ES-I3 (cell line): ENCODE results near the gene UNC13C.

Source experiments
- H3K36me3 ChIP-seq: 2 replicates; pipeline ENCODE4 v1.6.1; 2013; ENCODE audit warnings: mild to moderate bottlenecking, low read length, control low read depth, moderate library complexity; ENCODE audit not compliant: insufficient read depth
- H3K4me1 ChIP-seq: 2 replicates; pipeline ENCODE4 v1.6.1; 2013; ENCODE audit warnings: mild to moderate bottlenecking, control low read depth, low read length; ENCODE audit not compliant: insufficient read depth
- H3K9ac ChIP-seq: 2 replicates; pipeline ENCODE4 v1.6.1; 2013; ENCODE audit warnings: low read depth, mild to moderate bottlenecking, low read length, moderate library complexity
- H3K9me3 ChIP-seq: 2 replicates; pipeline ENCODE4 v1.6.1; 2013; ENCODE audit warnings: mild to moderate bottlenecking, low read length, moderate library complexity; ENCODE audit not compliant: control insufficient read depth, insufficient read depth

The UNC13C gene

GRCh38 chr15:54250326-54250725 lies 272.1 kb downstream of the UNC13C start:
- H3K9me3 ChIP-seq, result no peaks in the 10 kb centered on the region
- H3K4me1 ChIP-seq, result no peaks in the 10 kb centered on the region
- no peak overlapping the region for H3K9ac ChIP-seq
- H3K36me3 ChIP-seq, result no peaks in the 10 kb centered on the region

- Histone ChIP-seq H3K9ac (no peak overlapping the region), H3K36me3 (no peaks in the 10 kb centered on the region), H3K9me3 (no peaks in the 10 kb centered on the region), H3K4me1 (no peaks in the 10 kb centered on the region)
These were observed 277.9 kb downstream of the UNC13C start for GRCh38 chr15:54256190-54256589.

GRCh38 chr15:54273928-54274327 lies 295.7 kb downstream of the UNC13C start:
- Histone ChIP-seq H3K9ac (no peak overlapping the region), H3K4me1 (no peaks in the 10 kb centered on the region), H3K36me3 (no peaks in the 10 kb centered on the region), H3K9me3 (no peaks in the 10 kb centered on the region)

- no peak overlapping the region for H3K9ac ChIP-seq
- H3K9me3 ChIP-seq, result no peaks in the 10 kb centered on the region
- no peaks in the 10 kb centered on the region for H3K4me1 ChIP-seq
- H3K36me3 ChIP-seq, result no peaks in the 10 kb centered on the region
These were observed 299.6 kb downstream of the UNC13C start for GRCh38 chr15:54277834-54278233.

DNA sequence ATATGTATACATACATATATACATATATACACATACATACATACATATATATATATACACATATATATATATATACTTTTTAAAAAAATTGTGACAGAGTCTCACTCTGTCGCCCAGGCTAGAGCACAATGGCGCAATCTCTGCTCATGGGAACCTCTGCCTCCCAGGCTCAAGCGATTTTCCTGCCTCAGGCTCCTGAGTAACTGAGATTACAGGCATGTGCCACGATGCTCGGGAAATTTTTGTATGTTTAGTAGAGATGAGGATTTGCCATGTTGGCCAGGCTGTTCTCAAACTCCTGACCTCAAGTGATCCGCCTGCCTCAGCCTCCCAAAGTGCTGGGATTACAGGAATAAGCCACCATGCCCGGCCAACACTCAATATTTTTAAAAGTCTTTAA lies 302.5 kb downstream of the UNC13C start:
- Histone ChIP-seq H3K9ac (no peak overlapping the region), H3K36me3 (no peaks in the 10 kb centered on the region), H3K9me3 (no peaks in the 10 kb centered on the region), H3K4me1 (no peaks in the 10 kb centered on the region)

GRCh38 chr15:54282228-54282836 lies 304.1 kb downstream of the UNC13C start:
- Histone ChIP-seq H3K9ac (no peak overlapping the region), H3K36me3 (no peaks in the 10 kb centered on the region), H3K4me1 (no peaks in the 10 kb centered on the region), H3K9me3 (no peaks in the 10 kb centered on the region)

GRCh38 chr15:54288049-54288448 lies 309.8 kb downstream of the UNC13C start:
- Histone ChIP-seq H3K4me1 (no peaks in the 10 kb centered on the region), H3K9ac (no peak overlapping the region), H3K36me3 (no peaks in the 10 kb centered on the region), H3K9me3 (no peaks in the 10 kb centered on the region)

DNA sequence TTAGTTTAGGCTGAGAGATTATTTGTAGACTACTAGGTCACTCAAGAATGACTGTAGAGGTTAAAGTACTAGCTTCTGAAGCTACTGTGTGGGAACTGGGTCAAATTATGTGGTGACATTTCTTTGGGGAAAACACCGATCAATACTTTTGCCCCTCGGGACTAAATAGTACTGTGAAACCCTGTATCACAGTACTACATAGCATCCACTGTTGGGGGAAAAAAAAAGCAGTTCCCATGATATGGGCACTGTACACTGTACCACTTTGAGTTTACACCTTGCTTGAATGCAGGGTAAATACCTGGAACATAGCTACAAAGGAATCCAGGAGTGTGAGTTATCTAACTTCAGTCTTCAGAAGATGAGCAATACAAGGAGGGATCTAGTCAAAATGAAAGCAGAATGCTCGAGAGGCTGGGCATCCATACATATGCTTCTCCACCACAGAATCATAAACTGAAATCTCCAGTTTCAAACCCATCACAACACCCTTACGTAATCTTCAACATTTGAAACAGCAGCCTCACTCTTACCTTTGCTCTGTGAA lies 311.4 kb downstream of the UNC13C start:
- H3K4me1 ChIP-seq, result no peaks in the 10 kb centered on the region
- H3K9me3 ChIP-seq, result no peaks in the 10 kb centered on the region
- no peak overlapping the region for H3K9ac ChIP-seq
- no peaks in the 10 kb centered on the region for H3K36me3 ChIP-seq

DNA sequence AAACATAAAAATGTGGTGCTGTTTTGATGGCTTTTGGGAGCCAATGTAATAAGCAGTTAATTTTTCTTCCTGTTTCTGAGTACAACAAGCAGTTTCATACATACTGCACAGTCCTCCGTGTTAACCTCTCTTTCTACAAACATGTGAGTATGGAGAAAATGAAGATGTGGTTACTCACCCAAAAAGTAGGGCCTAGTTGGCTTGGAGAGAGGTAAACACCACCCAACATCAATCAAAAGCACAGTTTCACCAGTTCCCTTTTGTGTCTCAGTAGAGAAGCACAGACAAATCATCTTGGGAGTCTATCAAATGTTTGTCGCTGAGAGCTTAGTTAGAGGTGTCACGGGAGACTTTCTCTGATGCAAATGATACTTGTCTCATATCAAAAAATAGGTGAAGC lies 320.2 kb downstream of the UNC13C start:
- no peaks in the 10 kb centered on the region for H3K4me1 ChIP-seq
- no peaks in the 10 kb centered on the region for H3K36me3 ChIP-seq
- no peak overlapping the region for H3K9ac ChIP-seq
- no peaks in the 10 kb centered on the region for H3K9me3 ChIP-seq

DNA sequence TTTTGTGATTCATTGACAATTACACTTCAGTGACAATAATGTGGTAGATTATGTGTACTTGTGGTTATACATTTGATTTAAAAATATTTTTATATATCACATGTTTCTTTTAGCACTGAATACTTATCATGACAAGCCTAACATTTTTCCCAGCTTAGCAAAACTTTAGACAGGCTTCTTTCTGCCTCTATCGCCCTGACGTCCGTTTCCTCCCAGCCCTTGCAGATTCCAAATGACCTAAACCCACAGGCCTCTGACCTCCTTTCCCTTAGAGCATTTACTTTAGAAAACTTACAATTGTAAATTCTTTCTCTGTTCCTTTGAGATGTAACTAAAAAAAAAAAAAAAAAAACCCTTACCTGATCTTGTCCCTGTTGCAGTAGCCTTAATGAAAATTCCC lies 326.1 kb downstream of the UNC13C start:
- H3K4me1 ChIP-seq, result peaks cover 2% of the 10 kb centered on the region; the same call in 1 of the 2 replicates
- no peak overlapping the region for H3K9ac ChIP-seq
- H3K9me3 ChIP-seq, result no peaks in the 10 kb centered on the region
- no peaks in the 10 kb centered on the region for H3K36me3 ChIP-seq

DNA sequence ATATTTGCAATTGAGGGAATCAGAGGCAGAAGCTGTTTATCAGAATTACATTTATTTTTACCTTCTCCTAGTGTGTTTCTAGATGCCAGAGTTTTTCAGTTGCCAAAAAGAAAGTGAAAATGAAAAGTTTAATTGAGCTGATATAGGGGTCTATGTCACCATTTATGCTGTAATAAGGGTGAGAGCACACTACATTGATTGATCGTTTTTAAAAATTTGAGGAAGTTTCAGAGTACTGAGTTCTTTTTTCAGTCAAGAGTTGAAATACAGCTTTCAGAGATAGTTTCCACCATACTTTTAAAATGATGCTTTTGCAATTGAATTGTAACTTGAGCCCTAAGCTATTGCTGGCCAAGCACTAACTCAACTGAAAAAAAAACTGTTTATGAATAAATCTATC lies 326.9 kb downstream of the UNC13C start:
- no peaks in the 10 kb centered on the region for H3K9me3 ChIP-seq

GRCh38 chr15:54307252-54307902 lies 329.1 kb downstream of the UNC13C start:
- Histone ChIP-seq H3K9me3 (no peaks in the 10 kb centered on the region), H3K4me1 (peaks cover 2% of the 10 kb centered on the region; the same call in 1 of the 2 replicates), H3K36me3 (no peaks in the 10 kb centered on the region), H3K9ac (no peak overlapping the region)

More for the DNA sequence above, 326.9 kb downstream of the UNC13C start:
- peaks cover 2% of the 10 kb centered on the region; the same call in 1 of the 2 replicates for H3K4me1 ChIP-seq
- H3K36me3 ChIP-seq, result no peaks in the 10 kb centered on the region
- no peak overlapping the region for H3K9ac ChIP-seq

DNA sequence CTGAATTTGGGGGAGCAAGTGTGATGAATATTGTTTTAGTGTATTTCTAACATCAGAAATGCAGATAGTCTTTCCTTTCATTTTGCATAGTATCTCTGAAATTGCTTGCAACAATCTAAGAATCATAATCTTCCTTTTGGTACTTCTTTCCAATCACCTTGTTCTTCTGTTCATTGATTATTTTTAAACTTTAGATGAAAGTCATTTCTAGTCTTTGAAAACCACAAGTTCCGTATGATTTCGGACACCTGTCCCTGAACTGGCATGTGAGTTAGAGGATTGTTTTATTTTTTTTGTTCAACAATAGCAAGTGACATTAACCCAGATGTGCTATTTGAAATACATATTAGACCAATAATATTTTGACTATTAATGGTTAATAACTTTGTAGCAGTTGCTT lies 329.7 kb downstream of the UNC13C start:
- H3K4me1 ChIP-seq, result peaks cover 2% of the 10 kb centered on the region; the same call in 1 of the 2 replicates

DNA sequence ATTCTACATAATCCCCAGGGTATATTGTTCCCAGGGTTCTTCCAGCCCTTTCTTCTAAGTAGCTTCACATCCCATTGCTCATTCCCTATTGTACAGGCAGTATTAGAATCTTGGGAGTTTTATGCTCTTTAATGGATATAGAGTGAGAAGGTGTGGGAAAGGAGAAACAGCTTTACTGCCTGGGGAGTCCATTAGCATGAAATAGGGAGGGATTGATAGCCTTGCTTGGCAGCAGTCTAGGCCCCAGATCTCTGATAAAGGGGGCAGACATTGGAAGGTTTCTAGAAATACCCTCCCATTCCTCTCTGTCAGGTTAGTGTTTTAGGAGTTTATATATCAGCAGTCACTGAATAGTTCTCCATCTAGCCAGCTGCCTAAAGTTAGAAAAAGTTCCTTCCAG lies 334.3 kb downstream of the UNC13C start:
- Histone ChIP-seq H3K9me3 (no peaks in the 10 kb centered on the region), H3K9ac (no peak overlapping the region), H3K36me3 (no peaks in the 10 kb centered on the region), H3K4me1 (no peaks in the 10 kb centered on the region; the same call in 1 of the 2 replicates)

More for the DNA sequence above, 329.7 kb downstream of the UNC13C start:
- Histone ChIP-seq H3K9me3 (no peaks in the 10 kb centered on the region), H3K9ac (no peak overlapping the region), H3K36me3 (no peaks in the 10 kb centered on the region)

DNA sequence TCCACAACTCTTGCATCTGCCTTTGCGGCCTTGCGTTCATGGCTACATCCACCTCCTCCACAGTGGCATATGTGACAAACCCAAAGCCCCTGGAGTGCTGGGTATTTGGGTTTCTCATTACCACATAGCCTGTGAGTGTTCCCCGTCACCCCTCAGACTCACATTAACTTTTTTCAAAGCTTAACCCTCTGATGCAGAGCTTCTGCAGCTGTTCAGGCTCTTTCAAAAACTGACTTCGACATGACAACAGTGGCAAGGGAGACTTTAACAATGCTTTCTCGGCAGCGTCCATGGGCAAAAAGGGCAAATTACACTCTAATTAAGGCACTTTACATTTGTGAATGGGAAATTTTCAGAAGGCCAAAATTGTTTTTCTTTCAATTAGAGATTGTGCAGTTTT lies 343.2 kb downstream of the UNC13C start:
- Histone ChIP-seq H3K36me3 (no peaks in the 10 kb centered on the region), H3K9ac (no peak overlapping the region), H3K4me1 (peaks cover 13% of the 10 kb centered on the region; the same call in 1 of the 2 replicates), H3K9me3 (no peaks in the 10 kb centered on the region)
